NCI-H2196 (cell line): Measurements from ENCODE around the gene SLC5A11.
A peak's percentile ranks its signal among the peaks of the same experiment; 100 is the strongest.
"Not testable (repeated sequence)": the region's sequence is repeated elsewhere in the genome, so short reads cannot be mapped to it uniquely, and the experiment has no call there.

Experiments
- DNase-seq: peaks from one replicate; lab custom pipeline; 2025; ENCODE audit not compliant: unreplicated experiment; lab: John Stamatoyannopoulos, UW

Gene SLC5A11

GRCh38 chr16:24834459-24835335, 11.1 kb upstream of the SLC5A11 start:
- DNase-seq: peak; percentile 20

- DNase-seq: no peak
Measured at GRCh38 chr16:24836836-24837235, 8.9 kb upstream of the SLC5A11 start.

- no peak for DNase-seq
Measured at GRCh38 chr16:24837969-24838368, 7.8 kb upstream of the SLC5A11 start.

- DNase-seq: no peak
Measured at GRCh38 chr16:24838554-24839266, 7.1 kb upstream of the SLC5A11 start.

GRCh38 chr16:24839347-24839972, 6.3 kb upstream of the SLC5A11 start:
- no peak for DNase-seq

- DNase-seq: no peak
Measured at GRCh38 chr16:24841291-24841690, 4.5 kb upstream of the SLC5A11 start.

GRCh38 chr16:24844101-24845030, 1.4 kb upstream of the SLC5A11 start:
- no peak for DNase-seq

- not testable (repeated sequence) for DNase-seq
Measured at GRCh38 chr16:24845031-24845365, 765 bp upstream of the SLC5A11 start.

GRCh38 chr16:24846548-24847357, 990 bp downstream of the SLC5A11 start:
- no peak for DNase-seq

GRCh38 chr16:24847358-24847664, 1.5 kb downstream of the SLC5A11 start:
- no peak for DNase-seq

GRCh38 chr16:24848065-24848464, 2.3 kb downstream of the SLC5A11 start:
- DNase-seq: no peak

GRCh38 chr16:24849641-24850040, 3.9 kb downstream of the SLC5A11 start:
- no peak for DNase-seq

GRCh38 chr16:24850289-24850938, 4.7 kb downstream of the SLC5A11 start:
- DNase-seq: no peak

- DNase-seq: no peak
Measured at GRCh38 chr16:24851700-24852099, 5.9 kb downstream of the SLC5A11 start.

- DNase-seq: no peak
Measured at GRCh38 chr16:24852281-24852721, 6.5 kb downstream of the SLC5A11 start.

GRCh38 chr16:24853169-24853824, 7.5 kb downstream of the SLC5A11 start:
- no peak for DNase-seq

- DNase-seq: no peak
Measured at GRCh38 chr16:24853830-24854229, 8.1 kb downstream of the SLC5A11 start.

GRCh38 chr16:24854607-24855171, 8.9 kb downstream of the SLC5A11 start:
- no peak for DNase-seq

GRCh38 chr16:24855678-24856077, 9.9 kb downstream of the SLC5A11 start:
- DNase-seq: no peak
